Ovary (tissue), 9 donors: Measurements from ENCODE around the gene P2RY1. TPM values are rescaled to one million over a fixed set of nuclear protein-coding genes. Genes with fewer than 3 reads are reported as not detected.
"Not testable (repeated sequence)": the region's sequence is repeated elsewhere in the genome, so short reads cannot be mapped to it uniquely, and the experiment has no call there.

Source experiments
- DNase-seq, 5 donors: peaks; one replicate each; pipeline ENCODE4 v3.0.0-alpha.2; 2019 to 2020
- H3K27ac ChIP-seq, 2 donors: fragments of 200-600 bp; one replicate each; pipeline versions ENCODE4 v1.5.1 to v1.8.0; 2019 to 2022
- H3K27me3 ChIP-seq: fragments of 200-600 bp; one replicate; pipeline ENCODE4 v1.8.0; 2022
- H3K36me3 ChIP-seq: fragments of 200-600 bp; sonication (generic); one replicate; pipeline ENCODE4 v1.5.1; 2019
- H3K4me1 ChIP-seq: one replicate; pipeline ENCODE4 v1.8.1; 2013; ENCODE audit warnings: mild to moderate bottlenecking, moderate library complexity; ENCODE audit not compliant: insufficient read depth
- H3K4me3 ChIP-seq: fragments of 200-600 bp; sonication (generic); one replicate; pipeline ENCODE4 v1.5.1; 2017
- H3K9me3 ChIP-seq, 2 donors: fragments of 200-600 bp in 1 of 2; sonication (generic) in 1 of 2; one replicate each; pipeline versions ENCODE4 v1.5.1 to v1.8.1; 2013 to 2019; ENCODE audit warnings: mild to moderate bottlenecking in 1 of 2, moderate library complexity in 1 of 2
- CTCF ChIP-seq, 3 donors: fragments of 450-650 bp in 2 of 3; fragments of 200-600 bp in 1 of 3; IDR thresholded peaks; one replicate each; pipeline versions ENCODE4 v1.5.1 to v1.8.0; 2016 to 2022; ENCODE audit warnings: antibody characterized with exemption in 3 of 3, mild to moderate bottlenecking in 1 of 3
- EP300 ChIP-seq: sonication (generic); formaldehyde crosslinking; IDR thresholded peaks from one replicate; pipeline ENCODE4 v1.6.1; 2017; ENCODE audit warnings: antibody characterized with exemption
- POLR2A ChIP-seq: fragments of 450-650 bp; IDR thresholded peaks from one replicate; pipeline ENCODE4 v1.6.1; 2017; ENCODE audit warnings: antibody characterized with exemption, mild to moderate bottlenecking, moderate library complexity
- WGBS, 3 donors: extraction: QIAGEN DNeasy Blood & Tissue Kit in 1 of 3; methylation state at CpG; one replicate each; pipeline versions ENCODE4 v1.1.5 to v1.1.7; 2013 to 2017; 5-methylcytosine and 5-hydroxymethylcytosine counted together
- intact Hi-C, 4 donors: fragments of 100-400 bp; cut with DNase I; formaldehyde crosslinking; loops; one replicate each; pipeline versions ENCODE4 v1.11.0 to v1.15.1; 2022 to 2023
- polyA plus RNA-seq, 2 donors: library from polyadenylated mRNA; stranded (reverse); fragments of 200-250 nt in 1 of 2; fragments of 350-450 nt in 1 of 2; fragmentation: Illumina TruSeq in 1 of 2; extraction: RNeasy Lipid Tissue Mini Kit (QIAGEN cat#74804) in 1 of 2; gene quantifications; one replicate each; pipeline ENCODE4 v1.2.3, GENCODE V29; 2013 to 2014
- total RNA-seq, 7 donors: library from RNA; depleted of rRNA in 2 of 7; stranded (reverse); fragments of >200 nt in 2 of 7; fragmentation: NEBNext Ultra II Directional in 3 of 7; extraction: Animal tissue kit (Norgen Biotek cat#: 25700) in 3 of 7; gene quantifications; one replicate each; pipeline versions ENCODE4 v1.1.0 to v1.2.4, GENCODE V29; 2016 to 2023
- donor health status: DM: no; HTN: no; CAD: no; lungs with moderate emphysema.
- donor health status: DM: no; HTN: no; CAD: no.
- donor health status: Bipolar disorder and iron deficiency.
- donor health status: DM: yes; HTN: yes; CAD: no.
- donor health status: DM: no; HTN: no; CAD: no.
- donor health status: DM: yes; HTN: yes; CAD: no.

The P2RY1 gene
- total and polyA plus RNA-seq, 9 donors, result 4.1 to 17.6 (median 7.2) TPM

- WGBS, 3 donors, result 96 to 100% (median 96%) methylated on average over 1 of the region's 1 CpG
- intact Hi-C loops, result no loop called here
- H3K27me3 ChIP-seq, result no peaks in the 10 kb centered on the region
- no peak for TF ChIP-seq EP300
- no peak for TF ChIP-seq POLR2A
- no peak for TF ChIP-seq CTCF (IDR thresholded peaks at IDR 0.05)
- H3K4me1 ChIP-seq, result no peaks in the 10 kb centered on the region
- H3K27ac ChIP-seq, result no peak overlapping the region
- H3K4me3 ChIP-seq, result no peak overlapping the region
- no peaks in the 10 kb centered on the region for H3K36me3 ChIP-seq
- no peaks in the 10 kb centered on the region for H3K9me3 ChIP-seq
- no peak for DNase-seq
Observed at GRCh38 chr3:152860736-152861135, 25.8 kb downstream of the P2RY1 start.

- TF ChIP-seq EP300 (no peak), POLR2A (no peak), CTCF (IDR thresholded peaks at IDR 0.05) (no peak)
- Histone ChIP-seq H3K4me3 (no peak overlapping the region), H3K9me3 (no peaks in the 10 kb centered on the region), H3K4me1 (no peaks in the 10 kb centered on the region), H3K27ac (no peak overlapping the region), H3K36me3 (no peaks in the 10 kb centered on the region), H3K27me3 (no peaks in the 10 kb centered on the region)
- intact Hi-C loops, result no loop called here
- no peak for DNase-seq
Observed at GRCh38 chr3:152865668-152866245, 30.8 kb downstream of the P2RY1 start.

GRCh38 chr3:152870027-152870426 lies 35.1 kb downstream of the P2RY1 start:
- H3K4me1 ChIP-seq, result no peaks in the 10 kb centered on the region
- intact Hi-C loops, result no loop called here
- no peaks in the 10 kb centered on the region for H3K27me3 ChIP-seq
- no peak for TF ChIP-seq POLR2A
- no peak for TF ChIP-seq EP300
- no peak for TF ChIP-seq CTCF (IDR thresholded peaks at IDR 0.05)
- no peaks in the 10 kb centered on the region for H3K9me3 ChIP-seq
- no peak overlapping the region for H3K4me3 ChIP-seq
- DNase-seq, result no peak
- 93 to 94% (median 94%) methylated on average over 5 of the region's 5 CpGs for WGBS, 3 donors
- H3K27ac ChIP-seq, result no peak overlapping the region
- H3K36me3 ChIP-seq, result no peaks in the 10 kb centered on the region

GRCh38 chr3:152873314-152873713 lies 38.4 kb downstream of the P2RY1 start:
- intact Hi-C loops, H3K27me3 ChIP-seq, DNase-seq, H3K9me3 ChIP-seq, H3K27ac ChIP-seq, H3K4me1 ChIP-seq, H3K36me3 ChIP-seq, H3K4me3 ChIP-seq: not testable (repeated sequence)

- DNase-seq, result no peak
- Histone ChIP-seq H3K27ac (no peak overlapping the region), H3K4me1 (no peaks in the 10 kb centered on the region), H3K27me3 (no peaks in the 10 kb centered on the region), H3K36me3 (no peaks in the 10 kb centered on the region), H3K4me3 (no peak overlapping the region), H3K9me3 (no peaks in the 10 kb centered on the region)
- no peak for TF ChIP-seq POLR2A
- no peak for TF ChIP-seq CTCF (IDR thresholded peaks at IDR 0.05)
- no peak for TF ChIP-seq EP300
- intact Hi-C loops, result no loop called here
Observed at GRCh38 chr3:152874896-152875749, 40.2 kb downstream of the P2RY1 start.
